ENCODE data around the gene CORO2A. TPM values are rescaled to one million over a fixed set of nuclear protein-coding genes. Genes with fewer than 3 reads are reported as not detected.

CORO2A gene
- total RNA-seq, 6 experiments from 2014 or later, result 0.84 to 2.4 (median 1.1) TPM

DNA sequence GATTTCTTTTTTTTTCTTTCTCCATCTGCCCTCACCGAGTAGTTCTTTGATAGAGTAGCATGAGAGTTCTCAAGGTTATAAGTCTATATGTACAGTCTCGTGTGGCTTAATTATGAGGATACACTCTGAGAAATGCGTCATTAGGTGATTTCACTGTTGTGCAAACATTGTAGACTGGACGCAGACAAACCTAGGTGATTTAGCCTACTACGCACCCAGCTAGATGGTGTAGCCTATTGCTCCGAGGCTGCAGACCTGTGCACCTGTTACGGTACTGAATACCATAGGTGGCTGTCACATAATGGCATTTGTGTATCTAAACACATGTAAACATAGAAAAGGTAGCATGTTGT is 26.9 kb upstream of the CORO2A start:
- peak overlapping the region; percentile 64 for H3K27ac Mint-ChIP-seq

DNA sequence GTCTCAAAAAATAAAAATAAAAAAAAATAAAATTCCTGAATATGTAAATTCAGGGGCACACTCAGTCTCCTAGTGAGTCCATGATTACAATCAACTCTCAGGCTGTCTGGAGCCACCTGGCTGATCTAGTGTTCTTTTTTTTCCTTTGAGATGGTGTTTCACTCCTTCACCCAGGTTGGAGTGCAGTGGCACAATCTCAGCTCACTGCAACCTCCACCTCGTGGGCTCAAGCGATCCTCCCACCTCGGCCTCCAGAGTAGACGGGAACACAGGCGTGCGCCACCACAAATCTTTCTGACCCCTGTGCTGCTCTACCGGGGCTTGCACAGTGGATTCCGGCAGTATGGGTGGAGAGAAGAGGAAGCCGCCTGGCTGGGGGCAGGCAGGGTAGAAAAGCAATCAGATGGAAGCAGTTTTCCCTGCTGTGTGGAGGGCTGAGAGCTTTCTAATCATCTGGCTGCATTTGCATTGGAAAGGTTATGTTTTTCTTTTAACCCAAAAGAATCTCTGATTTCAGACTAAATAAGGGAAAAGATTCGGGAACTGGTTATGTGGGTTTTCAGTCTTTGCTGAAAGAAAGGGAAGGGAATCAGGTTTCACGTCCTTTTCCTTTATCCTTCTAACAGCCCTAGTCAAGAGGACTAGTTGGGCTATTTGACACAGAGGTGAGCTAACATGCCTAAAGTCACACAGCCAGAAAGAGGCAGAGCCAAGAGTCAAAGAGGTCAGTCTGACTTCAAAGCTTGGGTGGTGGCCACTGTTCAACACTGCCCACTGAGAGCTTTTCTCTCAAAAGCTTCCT is 26.3 kb upstream of the CORO2A start:
- peaks cover 36% of the 10 kb centered on the region for H3K36me3 Mint-ChIP-seq (ENCODE audit: low read depth)
- TF ChIP-seq, protein P1, sequence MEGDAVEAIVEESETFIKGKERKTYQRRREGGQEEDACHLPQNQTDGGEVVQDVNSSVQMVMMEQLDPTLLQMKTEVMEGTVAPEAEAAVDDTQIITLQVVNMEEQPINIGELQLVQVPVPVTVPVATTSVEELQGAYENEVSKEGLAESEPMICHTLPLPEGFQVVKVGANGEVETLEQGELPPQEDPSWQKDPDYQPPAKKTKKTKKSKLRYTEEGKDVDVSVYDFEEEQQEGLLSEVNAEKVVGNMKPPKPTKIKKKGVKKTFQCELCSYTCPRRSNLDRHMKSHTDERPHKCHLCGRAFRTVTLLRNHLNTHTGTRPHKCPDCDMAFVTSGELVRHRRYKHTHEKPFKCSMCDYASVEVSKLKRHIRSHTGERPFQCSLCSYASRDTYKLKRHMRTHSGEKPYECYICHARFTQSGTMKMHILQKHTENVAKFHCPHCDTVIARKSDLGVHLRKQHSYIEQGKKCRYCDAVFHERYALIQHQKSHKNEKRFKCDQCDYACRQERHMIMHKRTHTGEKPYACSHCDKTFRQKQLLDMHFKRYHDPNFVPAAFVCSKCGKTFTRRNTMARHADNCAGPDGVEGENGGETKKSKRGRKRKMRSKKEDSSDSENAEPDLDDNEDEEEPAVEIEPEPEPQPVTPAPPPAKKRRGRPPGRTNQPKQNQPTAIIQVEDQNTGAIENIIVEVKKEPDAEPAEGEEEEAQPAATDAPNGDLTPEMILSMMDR (IDR thresholded peaks at IDR 0.05), result no peak

More for the DNA sequence above, 26.9 kb upstream of the CORO2A start:
- H3K4me1 Mint-ChIP-seq (ENCODE audit: low read depth), result peaks cover 49% of the 10 kb centered on the region
- H3K27me3 Mint-ChIP-seq (ENCODE audit: insufficient read depth), result no peaks in the 10 kb centered on the region; the same call in none of the 2 replicates
- peaks cover 36% of the 10 kb centered on the region for H3K36me3 Mint-ChIP-seq (ENCODE audit: low read depth)
- TF ChIP-seq, protein P1 (IDR thresholded peaks at IDR 0.05), result no peak
- H3K9me3 Mint-ChIP-seq, result no peaks in the 10 kb centered on the region
- DNase-seq, result no peak
- H3K4me3 Mint-ChIP-seq, result no peak overlapping the region

DNA sequence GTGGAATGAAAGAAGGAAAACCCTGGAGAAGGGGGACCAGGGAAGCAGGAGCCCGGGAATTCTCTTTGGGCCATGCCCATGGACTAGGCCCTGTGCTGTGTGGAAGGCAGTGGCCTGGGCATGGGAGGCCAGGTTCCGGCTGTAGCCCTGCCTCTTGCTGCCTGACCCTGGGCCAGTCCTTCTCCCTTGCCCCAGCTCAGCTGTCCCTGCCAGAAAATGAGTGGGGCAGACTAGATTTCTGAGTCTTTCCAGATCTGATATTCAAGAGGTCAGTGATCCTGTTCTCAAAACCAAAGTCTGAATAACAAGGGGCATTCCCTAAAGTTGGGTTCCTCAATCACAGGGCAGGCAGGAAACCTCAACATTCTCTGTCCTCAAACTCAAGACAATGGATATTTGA is 24.8 kb upstream of the CORO2A start:
- H3K27ac Mint-ChIP-seq, result peak overlapping the region; percentile 42
- no peak for DNase-seq
- no peaks in the 10 kb centered on the region; the same call in none of the 2 replicates for H3K27me3 Mint-ChIP-seq (ENCODE audit: insufficient read depth)
- no peak overlapping the region for H3K4me3 Mint-ChIP-seq
- peaks cover 32% of the 10 kb centered on the region for H3K4me1 Mint-ChIP-seq (ENCODE audit: low read depth)
- TF ChIP-seq, protein P1 (IDR thresholded peaks at IDR 0.05), result no peak
- H3K36me3 Mint-ChIP-seq (ENCODE audit: low read depth), result peaks cover 34% of the 10 kb centered on the region
- no peaks in the 10 kb centered on the region for H3K9me3 Mint-ChIP-seq

More for the DNA sequence above, 26.3 kb upstream of the CORO2A start:
- Mint-ChIP-seq H3K9me3 (no peaks in the 10 kb centered on the region), H3K4me3 (no peak overlapping the region), H3K27ac (peak overlapping the region; percentile 64), H3K4me1 (ENCODE audit: low read depth) (peaks cover 48% of the 10 kb centered on the region), H3K27me3 (ENCODE audit: insufficient read depth) (no peaks in the 10 kb centered on the region; the same call in none of the 2 replicates)
- DNase-seq, result no peak

DNA sequence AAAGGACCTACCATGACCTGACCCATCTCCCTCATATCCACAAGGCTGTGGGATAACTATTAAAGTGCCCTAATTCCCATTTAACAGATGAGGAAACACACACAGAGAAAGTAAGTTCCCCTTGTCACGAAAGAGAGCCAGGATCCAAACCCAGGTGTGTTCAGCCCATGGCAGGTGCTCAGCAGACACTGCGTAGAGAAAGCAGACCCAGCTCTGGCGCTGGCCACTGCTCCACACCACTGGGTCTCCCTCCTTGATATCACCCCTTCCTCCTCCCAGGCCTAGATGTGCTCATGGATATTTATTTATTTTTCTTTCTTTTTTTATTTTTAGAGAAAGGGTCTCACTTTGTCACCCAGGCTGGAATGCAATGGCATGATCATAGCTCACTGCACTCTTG is 24.0 kb upstream of the CORO2A start:
- Mint-ChIP-seq H3K27me3 (ENCODE audit: insufficient read depth) (no peaks in the 10 kb centered on the region; the same call in none of the 2 replicates), H3K9me3 (no peaks in the 10 kb centered on the region), H3K27ac (no peak overlapping the region), H3K4me3 (no peak overlapping the region), H3K36me3 (ENCODE audit: low read depth) (peaks cover 26% of the 10 kb centered on the region), H3K4me1 (ENCODE audit: low read depth) (peaks cover 24% of the 10 kb centered on the region)
- DNase-seq, result no peak
- TF ChIP-seq, protein P1 (IDR thresholded peaks at IDR 0.05), result no peak

DNA sequence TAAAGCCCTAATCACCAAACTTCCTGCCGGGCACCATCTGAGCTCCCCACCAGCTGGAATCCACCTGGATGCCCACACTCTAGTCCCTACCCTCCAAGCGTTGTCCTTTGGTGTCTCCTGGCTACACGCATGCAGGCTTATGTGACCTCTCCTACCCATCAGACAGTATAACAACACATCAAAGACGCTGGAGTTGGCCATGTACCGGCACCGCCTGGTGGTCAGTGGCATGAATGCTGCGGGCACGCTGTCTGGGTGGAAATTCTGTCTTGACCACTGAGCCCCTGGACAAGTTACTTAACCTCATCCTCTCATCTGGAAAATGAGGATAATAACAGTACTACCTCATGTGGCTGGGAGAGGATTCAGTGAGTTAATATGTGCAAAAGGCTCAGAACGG is 23.4 kb upstream of the CORO2A start:
- Mint-ChIP-seq H3K4me3 (no peak overlapping the region), H3K4me1 (ENCODE audit: low read depth) (peaks cover 24% of the 10 kb centered on the region), H3K9me3 (no peaks in the 10 kb centered on the region), H3K27ac (peak overlapping the region; percentile 35), H3K27me3 (ENCODE audit: insufficient read depth) (no peaks in the 10 kb centered on the region; the same call in none of the 2 replicates), H3K36me3 (ENCODE audit: low read depth) (peaks cover 24% of the 10 kb centered on the region)
- TF ChIP-seq, protein P1 (IDR thresholded peaks at IDR 0.05), result peak; percentile 67
- DNase-seq, result no peak

Data from HFFc6 (cell line).